LNCAP (cell line): ENCODE measurements around the gene SIMC1.
"Not testable (repeated sequence)": the region's sequence is repeated elsewhere in the genome, so short reads cannot be mapped to it uniquely, and the experiment has no call there.

Experiments used
- TF ChIP-seq, protein P1 (sequence below): fragments of 450-650 bp; IDR thresholded peaks from 2 replicates; pipeline ENCODE4 v1.5.1; 2017; ENCODE audit warnings: mild to moderate bottlenecking

The SIMC1 gene

DNA sequence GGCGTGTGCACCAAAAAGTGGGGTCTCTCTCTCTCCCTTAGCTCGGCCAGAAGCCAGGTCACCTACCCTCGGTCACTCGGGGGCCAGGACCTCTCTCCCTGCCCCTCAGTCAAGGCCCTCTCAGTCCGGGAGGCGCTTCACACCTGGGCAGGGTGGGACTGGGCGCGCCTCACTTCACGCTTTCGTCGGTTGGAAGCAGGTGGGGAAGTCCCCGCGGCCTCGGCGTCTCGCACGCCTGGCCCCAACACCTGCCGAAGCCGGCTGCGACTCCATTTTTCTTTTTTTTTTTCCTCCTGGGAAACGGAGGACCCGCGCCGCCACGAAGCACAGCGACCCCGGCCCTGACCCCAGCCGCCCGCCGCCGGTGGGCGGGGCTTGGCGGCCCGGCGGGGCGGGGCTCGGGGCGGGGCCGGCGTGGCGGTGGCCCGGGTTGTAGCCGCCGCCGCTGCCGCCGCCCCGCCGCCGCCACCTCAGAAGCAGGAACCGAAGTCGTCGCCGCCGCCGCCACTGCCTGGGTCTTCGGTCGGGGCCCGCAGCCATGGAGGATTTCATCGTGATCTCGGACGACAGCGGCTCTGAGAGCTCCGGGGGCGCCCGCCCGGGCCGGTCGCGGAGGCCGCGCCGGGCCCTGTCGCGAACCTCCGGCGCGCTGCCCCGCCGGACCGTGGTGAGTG is at the start of gene SIMC1:
Gene SIMC1, plus strand, starts transcription at position 454 of the 674 bp plus-strand sequence. Its CDS starts 85 bp downstream, at position 539.
- TF ChIP-seq, protein P1, sequence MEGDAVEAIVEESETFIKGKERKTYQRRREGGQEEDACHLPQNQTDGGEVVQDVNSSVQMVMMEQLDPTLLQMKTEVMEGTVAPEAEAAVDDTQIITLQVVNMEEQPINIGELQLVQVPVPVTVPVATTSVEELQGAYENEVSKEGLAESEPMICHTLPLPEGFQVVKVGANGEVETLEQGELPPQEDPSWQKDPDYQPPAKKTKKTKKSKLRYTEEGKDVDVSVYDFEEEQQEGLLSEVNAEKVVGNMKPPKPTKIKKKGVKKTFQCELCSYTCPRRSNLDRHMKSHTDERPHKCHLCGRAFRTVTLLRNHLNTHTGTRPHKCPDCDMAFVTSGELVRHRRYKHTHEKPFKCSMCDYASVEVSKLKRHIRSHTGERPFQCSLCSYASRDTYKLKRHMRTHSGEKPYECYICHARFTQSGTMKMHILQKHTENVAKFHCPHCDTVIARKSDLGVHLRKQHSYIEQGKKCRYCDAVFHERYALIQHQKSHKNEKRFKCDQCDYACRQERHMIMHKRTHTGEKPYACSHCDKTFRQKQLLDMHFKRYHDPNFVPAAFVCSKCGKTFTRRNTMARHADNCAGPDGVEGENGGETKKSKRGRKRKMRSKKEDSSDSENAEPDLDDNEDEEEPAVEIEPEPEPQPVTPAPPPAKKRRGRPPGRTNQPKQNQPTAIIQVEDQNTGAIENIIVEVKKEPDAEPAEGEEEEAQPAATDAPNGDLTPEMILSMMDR = not testable (repeated sequence)

DNA sequence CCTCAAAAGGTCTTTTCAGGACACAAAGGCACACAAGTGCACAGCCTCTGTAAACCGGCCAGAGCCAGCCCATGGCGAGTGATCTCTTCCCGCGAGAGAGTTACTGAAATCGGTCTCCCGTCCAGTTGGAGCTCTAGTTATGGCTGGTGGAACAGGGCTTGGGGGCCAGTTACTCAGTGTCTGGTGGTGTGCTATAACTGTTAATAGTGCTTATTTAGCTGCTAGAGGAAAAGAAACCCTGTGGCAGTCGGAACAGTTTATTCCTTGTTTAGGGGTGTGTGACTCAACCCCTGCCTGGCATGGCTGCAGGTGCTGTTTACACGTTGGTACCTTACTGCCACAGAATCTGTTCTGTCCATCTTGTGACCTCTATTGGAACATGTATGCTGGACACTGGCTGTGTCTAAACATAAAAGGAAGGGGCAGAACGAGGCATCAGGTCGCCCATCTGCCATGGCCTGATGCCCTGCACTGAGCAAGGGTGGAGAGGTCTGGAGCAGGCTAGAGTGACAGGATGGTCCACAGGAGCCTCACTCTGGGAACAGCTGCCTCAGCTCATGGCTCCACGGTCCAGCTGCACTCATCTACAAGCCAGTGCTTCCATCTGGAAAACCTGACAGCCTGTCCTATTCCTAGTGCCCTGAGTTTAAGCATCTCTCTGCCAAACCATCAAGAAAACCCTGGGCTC is 49.6 kb upstream of the SIMC1 start:
- TF ChIP-seq, protein P1 = no peak

DNA sequence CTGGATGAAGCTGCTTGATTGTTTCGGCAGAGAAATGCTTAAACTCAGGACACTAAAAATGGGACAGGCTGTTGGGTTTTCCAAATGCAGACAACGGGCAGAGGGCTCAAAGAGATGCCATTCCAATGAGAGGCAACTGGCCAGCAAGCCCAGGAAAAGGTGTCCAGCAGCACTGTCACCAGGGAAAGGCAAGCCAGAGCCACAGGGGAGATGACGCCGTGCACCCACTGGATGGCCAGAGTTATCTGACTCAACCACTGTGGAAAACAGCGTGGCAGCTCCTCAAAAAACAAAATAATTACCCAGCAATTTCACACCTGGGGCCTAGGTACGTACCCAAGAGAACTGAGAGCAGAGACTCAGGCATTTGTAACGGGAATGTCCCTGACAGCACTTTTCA is 48.4 kb upstream of the SIMC1 start:
- TF ChIP-seq, protein P1 = no peak

DNA sequence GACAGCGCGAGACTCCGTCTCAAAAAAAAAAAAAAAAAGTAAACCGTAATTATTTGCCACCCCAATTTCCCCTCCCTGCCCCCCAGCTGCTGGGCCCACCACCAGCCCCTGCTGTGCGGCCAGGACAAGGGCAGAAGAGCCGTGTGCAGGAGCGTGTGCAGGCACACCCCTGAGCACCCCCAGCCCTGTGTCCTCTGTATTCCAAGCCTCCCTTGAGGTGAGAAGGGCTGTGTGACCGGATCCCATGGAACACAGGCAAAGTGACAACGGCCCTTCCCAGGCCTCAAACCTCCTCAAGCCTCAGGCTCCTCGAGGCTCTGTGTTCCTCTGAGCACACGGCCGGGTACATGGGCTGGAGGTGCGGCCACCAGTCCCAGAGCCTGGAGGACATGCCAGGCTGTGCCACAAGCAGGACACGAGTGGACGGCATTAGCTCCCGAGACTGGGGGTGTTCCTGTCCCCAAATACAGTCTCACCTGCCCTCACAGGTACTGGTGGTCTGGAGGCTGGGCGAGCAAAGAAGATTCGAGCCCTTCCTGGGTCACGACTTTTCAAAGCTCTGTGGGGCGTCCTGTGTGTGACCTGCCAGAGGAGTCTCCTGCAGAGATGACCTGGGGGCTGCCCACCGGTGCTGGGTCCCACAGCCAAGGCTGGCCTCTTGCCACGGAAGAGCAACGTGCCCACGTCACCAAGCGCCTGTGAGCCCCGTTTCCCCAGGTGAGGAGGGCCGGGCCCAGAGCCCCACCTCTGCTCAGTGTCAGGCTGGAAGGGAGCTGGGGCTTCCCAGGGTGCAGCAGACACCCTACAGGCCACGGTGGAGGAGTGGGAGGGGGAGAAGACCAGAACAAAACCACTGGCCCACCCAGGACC is 47.1 kb upstream of the SIMC1 start:
- TF ChIP-seq, protein P1 = no peak

DNA sequence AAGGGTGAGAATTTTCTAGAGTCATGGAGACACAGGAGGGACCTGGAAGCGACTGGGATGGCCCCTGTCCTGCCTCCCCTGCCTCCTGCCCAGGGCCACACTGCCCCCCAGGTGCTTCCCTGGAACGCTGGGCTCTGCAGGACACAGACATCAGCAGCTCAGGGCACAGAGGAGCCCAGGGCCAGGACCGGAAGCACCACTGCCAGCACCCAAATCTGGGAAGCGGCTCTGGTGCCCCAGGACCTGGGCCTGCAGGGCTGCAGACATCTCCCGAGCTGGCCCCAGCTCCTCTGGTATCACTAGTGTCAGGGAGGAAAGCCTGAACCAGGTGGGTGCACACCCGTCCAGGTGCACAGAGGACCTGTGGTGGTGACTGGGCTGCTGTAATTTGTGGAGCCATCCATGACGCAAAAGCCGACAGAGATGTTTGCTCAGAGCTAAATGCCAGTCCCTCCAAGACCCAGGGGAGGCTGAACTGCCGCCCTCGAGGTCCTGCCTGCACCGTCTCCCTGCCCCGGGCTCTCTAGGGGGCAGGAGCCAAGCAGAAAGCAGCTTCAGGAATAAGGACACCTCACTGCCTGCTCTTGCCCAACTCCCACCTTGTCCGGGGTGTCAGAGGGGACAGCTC is 46.0 kb upstream of the SIMC1 start:
- TF ChIP-seq, protein P1 = no peak

DNA sequence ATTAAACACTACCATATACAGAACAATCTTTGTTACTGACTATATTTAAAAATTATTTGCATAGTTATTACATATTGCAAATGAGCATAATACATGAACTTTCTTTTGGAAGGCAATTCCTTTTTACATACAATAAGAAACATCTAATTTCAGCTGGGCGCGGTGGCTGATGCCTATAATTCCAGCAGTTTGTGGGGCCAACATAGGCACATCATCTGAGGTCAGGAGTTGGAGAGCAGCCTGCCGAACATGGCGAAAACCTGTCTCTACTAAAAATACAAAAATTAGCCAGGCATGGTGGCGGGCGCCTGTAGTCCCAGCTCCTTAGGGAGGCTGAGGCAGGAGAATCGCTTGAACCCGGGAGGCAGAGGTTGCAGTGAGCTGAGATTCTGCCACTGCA is 36.4 kb upstream of the SIMC1 start:
- TF ChIP-seq, protein P1 = no peak

DNA sequence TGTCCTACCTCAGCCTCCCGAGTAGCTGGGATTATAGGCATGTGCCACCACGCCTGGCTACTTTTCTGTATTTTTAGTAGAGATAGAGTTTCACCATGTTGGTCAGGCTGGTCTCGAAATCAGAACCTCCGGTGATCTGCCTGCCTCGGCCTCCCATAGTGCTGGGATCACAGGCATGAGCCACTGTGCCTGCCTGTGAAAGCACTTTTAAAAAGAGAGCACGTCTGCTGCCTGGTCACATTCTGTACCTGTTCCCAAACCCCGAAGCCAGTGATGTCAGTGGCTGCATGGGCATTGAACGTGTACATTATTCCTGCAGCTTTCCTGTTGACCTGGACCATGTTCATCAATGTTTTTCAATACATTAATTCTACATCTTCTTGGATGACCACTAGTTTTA is 35.1 kb upstream of the SIMC1 start:
- TF ChIP-seq, protein P1 = no peak
